ENCODE results near the gene ZNF439. TPM values are rescaled to one million over a fixed set of nuclear protein-coding genes. Genes with fewer than 3 reads are reported as not detected.
"Not testable (repeated sequence)": the region's sequence is repeated elsewhere in the genome, so short reads cannot be mapped to it uniquely, and the experiment has no call there.

ZNF439 gene
- total and polyA plus RNA-seq, 2 of the 8 experiments (the other 6 are each of a cell fraction or from before 2014, with no cell fraction given): 0.09 TPM; not detected in 1

GRCh38 chr19:11850289-11850688, 1.8 kb downstream of the ZNF439 start:
- H3K9me3 ChIP-seq (ENCODE audit: insufficient read depth in 2 of 2, low read depth in 1 of 2, low read length in 1 of 2): peaks cover 17 to 30% of the 10 kb centered on the region in 2 experiments
- H3K23ac ChIP-seq (ENCODE audit: insufficient read length); H4K91ac ChIP-seq (replicated peaks; ENCODE audit: insufficient read length, low read length); H3K9ac ChIP-seq (replicated peaks in 1 of 4; ENCODE audit: extremely low read depth in 1 of 4, low read depth in 3 of 4, low read length in 3 of 4); H4K5ac ChIP-seq (ENCODE audit: insufficient read length, low read depth, low read length); H4K8ac ChIP-seq (ENCODE audit: extremely low read depth, insufficient read depth, low read length); H2BK120ac ChIP-seq (replicated peaks; ENCODE audit: low read depth, low read length); H3K27ac ChIP-seq (ENCODE audit: low read depth, low read length); DNase-seq (ENCODE audit: low read depth in 1 of 2, low spot score in 2 of 2); H2AFZ ChIP-seq (ENCODE audit: low read length); H3K79me1 ChIP-seq (ENCODE audit: low read depth, low read length); H4K20me1 ChIP-seq (replicated peaks in 1 of 2; ENCODE audit: control insufficient read depth in 1 of 2, insufficient read depth in 2 of 2, low read length in 2 of 2); H3K23me2 ChIP-seq (ENCODE audit: low read depth, low read length); H2BK20ac ChIP-seq (ENCODE audit: low read length); H3K18ac ChIP-seq (ENCODE audit: extremely low read depth, low read length); H3K56ac ChIP-seq (replicated peaks; ENCODE audit: insufficient read length, low read depth, low read length); H3K36me3 ChIP-seq (ENCODE audit: control insufficient read depth in 2 of 4, insufficient read depth in 4 of 4, low read length in 3 of 4); FAIRE-seq; POLR2A ChIA-PET (ENCODE audit: partially characterized antibody); H3K4me3 ChIP-seq (ENCODE audit: extremely low read depth in 1 of 4, insufficient read depth in 2 of 4, low read depth in 3 of 4, low read length in 4 of 4); H2BK12ac ChIP-seq (ENCODE audit: low read depth, low read length); H3K4me2 ChIP-seq (ENCODE audit: insufficient read depth in 1 of 2, low read depth in 2 of 2, low read length in 2 of 2); H2BK15ac ChIP-seq (ENCODE audit: low read length); H3K14ac ChIP-seq (ENCODE audit: insufficient read length); H3K4me1 ChIP-seq (replicated peaks in 1 of 4; ENCODE audit: control insufficient read depth in 3 of 4, insufficient read depth in 4 of 4, low read length in 3 of 4); H3K79me2 ChIP-seq (ENCODE audit: control insufficient read depth in 1 of 2, insufficient read depth in 2 of 2, low read length in 2 of 2); H3K27me3 ChIP-seq (replicated peaks in 1 of 4; ENCODE audit: control insufficient read depth in 3 of 4, extremely low read depth in 1 of 4, insufficient read depth in 3 of 4, low read length in 3 of 4); H2BK5ac ChIP-seq (ENCODE audit: low read depth, low read length); H3K4ac ChIP-seq (replicated peaks; ENCODE audit: insufficient read length, low read depth, low read length); H2AK5ac ChIP-seq (ENCODE audit: low read depth, low read length): not testable (repeated sequence)
- WGBS, 2 experiments (ENCODE audit: extremely low coverage in 1 of 2, insufficient coverage in 1 of 2, insufficient read length in 1 of 2, insufficient replicate concordance in 2 of 2, low coverage in 1 of 2, low lambda C conversion rate in 2 of 2, missing lambda C conversion rate in 1 of 2): 84% methylated on average over 4 of the region's 4 CpGs; no CpG with 5 or more reads in 1 of the 2 experiments
- CTCF ChIA-PET (ENCODE audit: partially characterized antibody): interaction anchor here (1.3 kb wide), 1 partner anchor 23 kb away, joined by 3 read pairs; no protein-coding TSS in a partner anchor

Measured in H1 (cell line).